Uterus (tissue), 2 donors: ENCODE data around the gene TRIM44.

Experiments
- CTCF ChIP-seq, 4 experiments: fragments of 200-600 bp in 2 of 4; fragments of 450-650 bp in 2 of 4; sonication (generic) in 2 of 4; IDR thresholded peaks; one replicate each; pipeline ENCODE4 v1.5.1; 2016 to 2019; ENCODE audit warnings: antibody characterized with exemption in 4 of 4, mild to moderate bottlenecking in 2 of 4, moderate library complexity in 1 of 4
- POLR2A ChIP-seq, 2 donors: fragments of 450-650 bp; IDR thresholded peaks; one replicate each; pipeline ENCODE4 v1.6.1; 2016; ENCODE audit warnings: antibody characterized with exemption in 2 of 2, mild to moderate bottlenecking in 1 of 2, moderate library complexity in 1 of 2

- TF ChIP-seq CTCF (IDR thresholded peaks at IDR 0.05) (no peak), POLR2A (IDR thresholded peaks at IDR 0.05) (no peak)
These were observed 142.0 kb downstream of the TRIM44 start for GRCh38 chr11:35804451-35805040.
